Esophagus squamous epithelium (tissue), 4 donors: ENCODE data around the gene ACTL10.

Experiments used
- CTCF ChIP-seq, 6 experiments: fragments of 450-650 bp in 4 of 6; fragments of 200-600 bp in 2 of 6; sonication (generic) in 2 of 6; IDR thresholded peaks; one replicate each; pipeline ENCODE4 v1.5.1; 2016 to 2019; ENCODE audit warnings: antibody characterized with exemption in 6 of 6, mild to moderate bottlenecking in 4 of 6, moderate library complexity in 4 of 6
- POLR2A ChIP-seq, 4 donors: fragments of 450-650 bp; IDR thresholded peaks; one replicate each; pipeline ENCODE4 v1.6.1; 2017; ENCODE audit warnings: antibody characterized with exemption in 4 of 4, mild to moderate bottlenecking in 4 of 4, moderate library complexity in 3 of 4

GRCh38 chr20:33668466-33669155 is 1.9 kb downstream of the ACTL10 start:
- no peak for TF ChIP-seq CTCF (IDR thresholded peaks at IDR 0.05)
- TF ChIP-seq POLR2A (IDR thresholded peaks at IDR 0.05): no peak
